ENCODE results near the gene MPST. TPM values are rescaled to one million over a fixed set of nuclear protein-coding genes. Genes with fewer than 3 reads are reported as not detected.

Gene MPST
- total RNA-seq, 1 donor from 2014 or later, result 36.9 TPM

GRCh38 chr22:37020192-37020479 is 594 bp downstream of the MPST start:
- H2AFZ ChIP-seq (replicated peaks), result peak overlapping the region; percentile 37
- no peaks in the 10 kb centered on the region for H3K9me3 ChIP-seq (ENCODE audit: low read depth)
- H3K4me3 ChIP-seq, result peak overlapping the region; percentile 98
- no peaks in the 10 kb centered on the region for H3K27me3 ChIP-seq
- peaks cover 64% of the 10 kb centered on the region for H4K20me1 ChIP-seq (ENCODE audit: low read depth)
- no peak overlapping the region for H3K27ac ChIP-seq
- H3K9ac ChIP-seq, result no peak overlapping the region
- peaks cover 16% of the 10 kb centered on the region for H3K4me1 ChIP-seq
- no peaks in the 10 kb centered on the region for H3K9me3 Mint-ChIP-seq
- TF ChIP-seq EZH2 (IDR thresholded peaks at IDR 0.05) (no peak), CTCF (IDR thresholded peaks at IDR 0.05) (no peak), EZH2phosphoT487 (IDR thresholded peaks at IDR 0.05) (no peak)
- peaks cover 29% of the 10 kb centered on the region for H3K4me1 Mint-ChIP-seq
- DNase-seq (ENCODE audit: low spot score), result no peak
- peaks cover 11% of the 10 kb centered on the region for H3K36me3 Mint-ChIP-seq
- H3K79me2 ChIP-seq (ENCODE audit: low read depth), result peaks cover 68% of the 10 kb centered on the region
- H3K4me2 ChIP-seq, result peak overlapping the region; percentile 87
- H3K27ac Mint-ChIP-seq, result peak overlapping the region; percentile 94
- H3K36me3 ChIP-seq, result no peaks in the 10 kb centered on the region
- no peaks in the 10 kb centered on the region for H3F3A ChIP-seq (ENCODE audit: low read depth)
- peaks cover 5% of the 10 kb centered on the region for H3K27me3 Mint-ChIP-seq (ENCODE audit: insufficient read depth, low read depth)
- H3K4me3 Mint-ChIP-seq, result peak overlapping the region; percentile 99

- Histone ChIP-seq H3K79me2 (ENCODE audit: low read depth) (peaks cover 68% of the 10 kb centered on the region), H4K20me1 (ENCODE audit: low read depth) (peaks cover 59% of the 10 kb centered on the region), H3K4me3 (no peak overlapping the region), H3K36me3 (no peaks in the 10 kb centered on the region), H2AFZ (replicated peaks) (no peak overlapping the region), H3K9me3 (ENCODE audit: low read depth) (no peaks in the 10 kb centered on the region), H3K9ac (no peak overlapping the region), H3F3A (ENCODE audit: low read depth) (no peaks in the 10 kb centered on the region), H3K27ac (no peak overlapping the region), H3K4me2 (peak overlapping the region; percentile 87), H3K4me1 (peaks cover 16% of the 10 kb centered on the region), H3K27me3 (no peaks in the 10 kb centered on the region)
- H3K27ac Mint-ChIP-seq, result no peak overlapping the region
- H3K4me3 Mint-ChIP-seq, result peak overlapping the region; percentile 99
- H3K4me1 Mint-ChIP-seq, result peaks cover 28% of the 10 kb centered on the region
- TF ChIP-seq EZH2phosphoT487 (IDR thresholded peaks at IDR 0.05) (no peak), EZH2 (IDR thresholded peaks at IDR 0.05) (no peak), CTCF (IDR thresholded peaks at IDR 0.05) (no peak)
- peaks cover 7% of the 10 kb centered on the region for H3K27me3 Mint-ChIP-seq (ENCODE audit: insufficient read depth, low read depth)
- peaks cover 14% of the 10 kb centered on the region for H3K36me3 Mint-ChIP-seq
- H3K9me3 Mint-ChIP-seq, result no peaks in the 10 kb centered on the region
- DNase-seq (ENCODE audit: low spot score), result no peak
These were observed 1.5 kb downstream of the MPST start for GRCh38 chr22:37021041-37021440.

GRCh38 chr22:37021710-37022482 is 2.4 kb downstream of the MPST start:
- no peak overlapping the region for H3K4me3 ChIP-seq
- no peak overlapping the region for H3K27ac ChIP-seq
- peaks cover 59% of the 10 kb centered on the region for H3K79me2 ChIP-seq (ENCODE audit: low read depth)
- peak overlapping the region; percentile 76 for H3K4me3 Mint-ChIP-seq
- no peak overlapping the region for H3K4me2 ChIP-seq
- H3K27me3 ChIP-seq, result no peaks in the 10 kb centered on the region
- H4K20me1 ChIP-seq (ENCODE audit: low read depth), result peaks cover 50% of the 10 kb centered on the region
- no peak overlapping the region for H3K27ac Mint-ChIP-seq
- H3K4me1 Mint-ChIP-seq, result peaks cover 25% of the 10 kb centered on the region
- TF ChIP-seq CTCF (IDR thresholded peaks at IDR 0.05) (peak; percentile 85), EZH2phosphoT487 (IDR thresholded peaks at IDR 0.05) (no peak)
- peaks cover 4% of the 10 kb centered on the region for H3K27me3 Mint-ChIP-seq (ENCODE audit: insufficient read depth, low read depth)
- no peaks in the 10 kb centered on the region for H3K36me3 ChIP-seq
- DNase-seq (ENCODE audit: low spot score), result peak; percentile 86
- H2AFZ ChIP-seq (replicated peaks), result no peak overlapping the region
- H3K9me3 ChIP-seq (ENCODE audit: low read depth), result no peaks in the 10 kb centered on the region
- H3K36me3 Mint-ChIP-seq, result peaks cover 14% of the 10 kb centered on the region
- no peaks in the 10 kb centered on the region for H3K9me3 Mint-ChIP-seq
- no peak overlapping the region for H3K9ac ChIP-seq
- peaks cover 16% of the 10 kb centered on the region for H3K4me1 ChIP-seq
- H3F3A ChIP-seq (ENCODE audit: low read depth), result no peaks in the 10 kb centered on the region
